ENCODE results near the gene ARHGAP40.

Gene ARHGAP40

GRCh38 chr20:38628580-38629470 is 27.2 kb downstream of the ARHGAP40 start:
- Histone ChIP-seq H3K36me3 (ENCODE audit: control insufficient read depth, insufficient read depth, low read length) (no peaks in the 10 kb centered on the region), H3K9me3 (ENCODE audit: control insufficient read depth, low read length) (no peaks in the 10 kb centered on the region), H3K79me2 (no peaks in the 10 kb centered on the region), H2AFZ (no peak overlapping the region), H3K4me1 (no peaks in the 10 kb centered on the region), H3K27ac (no peak overlapping the region), H3K4me2 (ENCODE audit: low read length) (no peak overlapping the region), H3K27me3 (ENCODE audit: control insufficient read depth, insufficient read depth, low read length) (no peaks in the 10 kb centered on the region), H3K4me3 (ENCODE audit: low read depth, low read length) (no peak overlapping the region), H3K9ac (no peak overlapping the region)
- TF ChIP-seq CTCF (IDR thresholded peaks at IDR 0.05): no peak

GRCh38 chr20:38629979-38630378 is 28.4 kb downstream of the ARHGAP40 start:
- Histone ChIP-seq H3K36me3 (ENCODE audit: control insufficient read depth, insufficient read depth, low read length) (no peaks in the 10 kb centered on the region), H3K27ac (no peak overlapping the region), H3K79me2 (no peaks in the 10 kb centered on the region), H3K4me3 (ENCODE audit: low read depth, low read length) (no peak overlapping the region), H2AFZ (no peak overlapping the region), H3K4me2 (ENCODE audit: low read length) (no peak overlapping the region), H3K4me1 (no peaks in the 10 kb centered on the region), H3K9me3 (ENCODE audit: control insufficient read depth, low read length) (no peaks in the 10 kb centered on the region), H3K27me3 (ENCODE audit: control insufficient read depth, insufficient read depth, low read length) (no peaks in the 10 kb centered on the region), H3K9ac (no peak overlapping the region)
- no peak for TF ChIP-seq CTCF (IDR thresholded peaks at IDR 0.05)

GRCh38 chr20:38630727-38631126 is 29.1 kb downstream of the ARHGAP40 start:
- H3K9me3 ChIP-seq (ENCODE audit: control insufficient read depth, low read length): no peaks in the 10 kb centered on the region
- H3K4me2 ChIP-seq (ENCODE audit: low read length): no peak overlapping the region
- H3K9ac ChIP-seq: no peak overlapping the region
- no peaks in the 10 kb centered on the region for H3K27me3 ChIP-seq (ENCODE audit: control insufficient read depth, insufficient read depth, low read length)
- H3K36me3 ChIP-seq (ENCODE audit: control insufficient read depth, insufficient read depth, low read length): no peaks in the 10 kb centered on the region
- no peak overlapping the region for H3K27ac ChIP-seq
- H3K4me3 ChIP-seq (ENCODE audit: low read depth, low read length): no peak overlapping the region
- H3K79me2 ChIP-seq: no peaks in the 10 kb centered on the region
- no peak for TF ChIP-seq CTCF (IDR thresholded peaks at IDR 0.05)
- no peak overlapping the region for H2AFZ ChIP-seq
- no peaks in the 10 kb centered on the region for H3K4me1 ChIP-seq

- Histone ChIP-seq H3K4me2 (ENCODE audit: low read length) (no peak overlapping the region), H3K9ac (no peak overlapping the region), H3K9me3 (ENCODE audit: control insufficient read depth, low read length) (no peaks in the 10 kb centered on the region), H3K79me2 (no peaks in the 10 kb centered on the region), H3K4me1 (no peaks in the 10 kb centered on the region), H3K36me3 (ENCODE audit: control insufficient read depth, insufficient read depth, low read length) (no peaks in the 10 kb centered on the region), H2AFZ (no peak overlapping the region), H3K27me3 (ENCODE audit: control insufficient read depth, insufficient read depth, low read length) (no peaks in the 10 kb centered on the region), H3K4me3 (ENCODE audit: low read depth, low read length) (no peak overlapping the region), H3K27ac (no peak overlapping the region)
- no peak for TF ChIP-seq CTCF (IDR thresholded peaks at IDR 0.05)
Measured at GRCh38 chr20:38631155-38632022, 29.8 kb downstream of the ARHGAP40 start.
